ENCODE measurements around the gene C1orf74.

- TF ChIP-seq CTCF (IDR thresholded peaks at IDR 0.05) (no peak), GABPA (IDR thresholded peaks at IDR 0.05; ENCODE audit: low read depth) (no peak), RXRA (IDR thresholded peaks at IDR 0.05; ENCODE audit: borderline replicate concordance, low read depth) (no peak), MAX (IDR thresholded peaks at IDR 0.05; ENCODE audit: low read depth) (no peak), SIN3A (IDR thresholded peaks at IDR 0.05; ENCODE audit: borderline replicate concordance, low read depth, low read length) (no peak)
Observed at GRCh38 chr1:209786146-209786545, 1.8 kb upstream of the C1orf74 start.
